Measurements from ENCODE around the gene CIITA. TPM values are rescaled to one million over a fixed set of nuclear protein-coding genes. Genes with fewer than 3 reads are reported as not detected.

CIITA gene
- total and polyA plus RNA-seq, 10 of the 15 experiments (the other 5 are each of a cell fraction or from before 2014, with no cell fraction given) = 11.5 to 145 (median 49.7) TPM

- no peak for TF ChIP-seq ATF2 (IDR thresholded peaks at IDR 0.05; ENCODE audit: low read length)
Measured at GRCh38 chr16:10979717-10980601, 103.0 kb downstream of the CIITA start (continued).

GRCh38 chr16:10980813-10981212 lies 103.8 kb downstream of the CIITA start:
- WGBS (ENCODE audit: insufficient coverage, insufficient replicate concordance, low lambda C conversion rate, missing lambda C conversion rate) = 71% methylated on average over 3 of the region's 3 CpGs
- ATAC-seq (no peak), DNase-seq (ENCODE audit: low read depth, low spot score) (no peak), FAIRE-seq (no peak)
- Histone ChIP-seq H3K27me3 (replicated peaks in 1 of 2; ENCODE audit: control insufficient read depth in 2 of 2, insufficient read depth in 2 of 2, low read length in 1 of 2) (no peaks in the 10 kb centered on the region), H3K36me3 (ENCODE audit: control insufficient read depth in 2 of 2, insufficient read depth in 2 of 2, low read length in 1 of 2) (peaks cover 9 to 16% of the 10 kb centered on the region in 2 experiments), H3K4me3 (no peak overlapping the region), H3K27ac (ENCODE audit: control insufficient read depth, insufficient read depth) (no peak overlapping the region), H3K79me2 (ENCODE audit: control insufficient read depth, insufficient read depth, low read length) (no peaks in the 10 kb centered on the region), H2AFZ (ENCODE audit: control insufficient read depth, low read depth, low read length) (no peak overlapping the region), H3K4me2 (ENCODE audit: control insufficient read depth, insufficient read depth) (no peak overlapping the region), H4K20me1 (ENCODE audit: control insufficient read depth, insufficient read depth) (no peaks in the 10 kb centered on the region), H3K9ac (ENCODE audit: control insufficient read depth, insufficient read depth, low read length) (no peak overlapping the region), H3K4me1 (ENCODE audit: control insufficient read depth, insufficient read depth, low read length) (peaks cover 20% of the 10 kb centered on the region), H3K9me3 (replicated peaks; ENCODE audit: control insufficient read depth, insufficient read depth, low read length) (no peaks in the 10 kb centered on the region)
- CTCF ChIA-PET = interaction anchor here (0.6 to 2.2 kb wide), 11 partner anchors 10 to 391 kb away, joined by 3 to 16 read pairs (median 5); no protein-coding TSS in a partner anchor
- intact Hi-C loops (cut with micrococcal nuclease; ENCODE audit: unreplicated experiment) = loop anchor here (1.0 to 5.0 kb wide), 3 partner anchors 15 to 276 kb away; partner anchors contain the start of gene SOCS1
- SMC1A ChIA-PET (ENCODE audit: uncharacterized antibody, unreplicated experiment) = interaction anchor here (0.8 to 1.8 kb wide), 18 partner anchors 8 to 377 kb away, joined by 3 to 7 read pairs (median 4); no protein-coding TSS in a partner anchor
- POLR2A ChIA-PET = interaction anchor here (1.2 to 2.1 kb wide), 3 partner anchors 16 to 274 kb away, joined by 3 to 15 read pairs (median 3); no protein-coding TSS in a partner anchor
- no peak for TF ChIP-seq HDAC6 (IDR thresholded peaks at IDR 0.05; ENCODE audit: unreplicated experiment)
- no peak for TF ChIP-seq NFIC (IDR thresholded peaks at IDR 0.05; ENCODE audit: low read depth, low read length)
- TF ChIP-seq EP300 (IDR thresholded peaks at IDR 0.05; ENCODE audit: borderline replicate concordance in 1 of 2, control insufficient read depth in 1 of 2, low read depth in 2 of 2, low read length in 2 of 2) = no peak
- TF ChIP-seq STAT3 (IDR thresholded peaks at IDR 0.05; ENCODE audit: low read depth, low read length) = no peak
- TF ChIP-seq EZH2 (IDR thresholded peaks at IDR 0.05; ENCODE audit: borderline replicate concordance, control insufficient read depth, low read depth, low read length) = no peak
- no peak for TF ChIP-seq TBL1XR1 (IDR thresholded peaks at IDR 0.05; ENCODE audit: low read depth, low read length)
- no peak for TF ChIP-seq SKIL (IDR thresholded peaks at IDR 0.05; ENCODE audit: low read depth, poor library complexity, severe bottlenecking)
- no peak for TF ChIP-seq PAX5 (IDR thresholded peaks at IDR 0.05; ENCODE audit: borderline replicate concordance, low read depth, low read length)
- no peak for TF ChIP-seq CBX3 (IDR thresholded peaks at IDR 0.05; ENCODE audit: borderline replicate concordance, low read depth)
- no peak for TF ChIP-seq ATF7 (IDR thresholded peaks at IDR 0.05; ENCODE audit: low read depth)
- BruUV-seq (replicated peaks) = no TSS peak
- in situ Hi-C loops (cut with MboI) = no loop called here
- RAD21 ChIA-PET (ENCODE audit: unreplicated experiment) = interaction anchor here (0.6 to 1.9 kb wide), 14 partner anchors 9 to 390 kb away, joined by 3 to 19 read pairs (median 4); partner anchors contain the start of gene SOCS1
